HG03139 (cell line): ENCODE results near the gene ZBTB8A.

ENCODE experiments used
- ATAC-seq: cut with Tn5 transposase; IDR thresholded peaks from one replicate; pipeline ENCODE4 v1.9.1; 2021; ENCODE audit not compliant: unreplicated experiment

The ZBTB8A gene

DNA sequence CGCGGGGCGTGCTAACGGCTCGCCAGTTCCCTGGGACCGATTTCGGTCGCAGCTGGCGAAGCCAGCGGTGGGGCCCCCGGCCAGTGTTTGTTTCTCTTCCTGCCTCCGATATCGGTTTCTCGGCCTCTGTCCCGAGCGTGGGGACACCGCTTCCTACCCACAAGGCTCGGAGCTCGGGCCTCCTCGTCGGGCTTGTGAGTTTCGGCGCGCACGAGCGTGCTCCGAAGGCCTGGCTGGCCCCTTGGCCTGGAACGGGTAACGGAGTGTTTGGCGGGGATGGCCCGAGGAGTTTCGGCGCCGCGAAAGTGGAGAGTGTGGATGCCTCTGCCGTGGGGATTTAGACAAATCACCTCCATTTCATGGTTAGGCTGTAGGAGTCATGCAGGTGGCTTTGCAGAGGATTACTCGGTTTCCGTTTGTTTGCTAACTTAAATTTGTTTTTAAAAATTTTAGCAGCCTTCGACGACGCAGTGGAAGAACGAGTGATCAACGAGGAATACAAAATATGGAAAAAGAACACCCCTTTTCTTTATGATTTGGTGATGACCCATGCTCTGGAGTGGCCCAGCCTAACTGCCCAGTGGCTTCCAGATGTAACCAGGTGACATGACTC, 112.3 kb downstream of the ZBTB8A start:
- ATAC-seq = no peak

DNA sequence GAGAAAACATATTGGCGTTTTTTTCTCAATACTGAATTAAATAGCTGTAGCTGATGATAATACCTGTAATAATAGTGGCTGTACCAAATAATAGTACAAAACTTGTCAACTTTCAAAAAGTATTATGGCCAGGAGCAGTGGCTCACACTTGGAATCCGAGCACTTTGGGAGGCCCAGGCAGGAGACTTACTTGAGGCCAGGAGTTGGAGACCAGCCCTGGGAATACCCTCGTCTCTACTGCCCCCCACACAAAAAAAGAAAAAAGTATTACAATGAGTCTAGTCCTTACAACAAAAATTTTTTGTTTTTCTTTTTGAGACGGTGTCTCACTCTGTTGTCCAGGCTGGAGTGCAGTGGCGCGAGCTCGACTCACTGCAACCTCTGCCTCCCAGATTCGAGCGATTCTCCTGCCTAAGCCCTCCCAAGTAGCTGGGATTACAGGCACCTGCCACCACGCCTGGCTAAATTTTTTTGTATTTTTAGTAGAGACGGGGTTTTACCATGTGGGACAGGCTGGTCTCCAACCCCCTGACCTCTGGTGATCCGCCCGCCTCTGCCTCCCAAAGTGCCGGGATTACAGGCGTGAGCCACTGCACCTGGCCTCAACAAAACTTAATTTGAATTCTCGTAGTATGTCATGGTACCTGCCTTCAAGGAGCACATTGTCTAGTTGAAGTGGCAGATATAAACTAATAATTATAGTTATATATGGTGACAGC, 113.2 kb downstream of the ZBTB8A start:
- ATAC-seq = no peak
